Sigmoid colon (tissue), 7 donors: ENCODE measurements around the gene RDH5. TPM values are rescaled to one million over a fixed set of nuclear protein-coding genes. Genes with fewer than 3 reads are reported as not detected.

Experiments used
- DNase-seq: peaks from one replicate; pipeline ENCODE4 v3.0.0-alpha.2; 2019
- H3K27ac ChIP-seq, 4 donors: fragments of 200-600 bp; sonication (generic); one replicate each; pipeline ENCODE4 v1.5.1; 2016 to 2019; ENCODE audit warnings: mild to moderate bottlenecking in 1 of 4
- H3K27me3 ChIP-seq, 3 donors: fragments of 200-600 bp; sonication (generic); one replicate each; pipeline ENCODE4 v1.5.1; 2019; ENCODE audit warnings: mild to moderate bottlenecking in 1 of 3
- H3K36me3 ChIP-seq, 4 donors: fragments of 200-600 bp; sonication (generic); one replicate each; pipeline ENCODE4 v1.5.1; 2016 to 2019
- H3K4me1 ChIP-seq, 4 donors: fragments of 200-600 bp; sonication (generic); one replicate each; pipeline ENCODE4 v1.5.1; 2017 to 2019
- H3K4me3 ChIP-seq, 4 donors: fragments of 200-600 bp; sonication (generic); one replicate each; pipeline ENCODE4 v1.5.1; 2017 to 2019; ENCODE audit warnings: mild to moderate bottlenecking in 2 of 4, moderate library complexity in 1 of 4
- H3K9me3 ChIP-seq, 4 donors: fragments of 200-600 bp in 3 of 4; sonication (generic) in 3 of 4; one replicate each; pipeline versions ENCODE4 v1.5.1 to v1.6.1; 2013 to 2019
- EP300 ChIP-seq, 4 donors: sonication (generic); formaldehyde crosslinking; IDR thresholded peaks; one replicate each; pipeline ENCODE4 v1.6.1; 2017; ENCODE audit warnings: antibody characterized with exemption in 4 of 4
- POLR2A ChIP-seq, 2 donors: fragments of 450-650 bp; IDR thresholded peaks; one replicate each; pipeline ENCODE4 v1.6.1; 2016; ENCODE audit warnings: antibody characterized with exemption in 2 of 2, mild to moderate bottlenecking in 2 of 2, moderate library complexity in 2 of 2
- POLR2AphosphoS5 ChIP-seq, 4 donors: sonication (generic); formaldehyde crosslinking; IDR thresholded peaks; one replicate each; pipeline ENCODE4 v1.6.1; 2017; ENCODE audit warnings: antibody characterized with exemption in 4 of 4
- WGBS, 2 donors: extraction: QIAGEN DNeasy Blood & Tissue Kit; methylation state at CpG; one replicate each; pipeline ENCODE4 v1.1.7; 2013; 5-methylcytosine and 5-hydroxymethylcytosine counted together
- intact Hi-C: fragments of 100-400 bp; cut with DNase I; formaldehyde crosslinking; loops from one replicate; pipeline ENCODE4 v1.15.1; 2023
- polyA plus RNA-seq, 3 donors: library from polyadenylated mRNA; stranded (reverse); fragments of 200-250 nt; gene quantifications; one replicate each; pipeline ENCODE4 v1.2.3, GENCODE V29; 2013
- total RNA-seq, 4 donors: library from RNA; depleted of rRNA; stranded (reverse); fragments of >200 nt; gene quantifications; one replicate each; pipeline ENCODE4 v1.1.0, GENCODE V29; 2016
- TF ChIP-seq, protein P1 (sequence below), 4 experiments: fragments of 450-650 bp in 3 of 4; fragments of 200-600 bp in 1 of 4; IDR thresholded peaks; one replicate each; pipeline ENCODE4 v1.5.1; 2016 to 2019; ENCODE audit warnings: antibody characterized with exemption in 4 of 4, mild to moderate bottlenecking in 3 of 4, moderate library complexity in 2 of 4
- donor health status: healthy with polysubstance abuse.
- donor health status: Bipolar disorder and iron deficiency.
- donor health status: healthy.

Gene RDH5
- total and polyA plus RNA-seq, 7 donors, result 8.4 to 37.5 (median 30.7) TPM

- H3K9me3 ChIP-seq, result no peaks in the 10 kb centered on the region
- TF ChIP-seq POLR2AphosphoS5 (IDR thresholded peaks at IDR 0.05) (peak in 2 of 4 donors; percentile 26 to 30), EP300 (IDR thresholded peaks at IDR 0.05) (no peak), POLR2A (IDR thresholded peaks at IDR 0.05) (no peak)
- TF ChIP-seq, protein P1, sequence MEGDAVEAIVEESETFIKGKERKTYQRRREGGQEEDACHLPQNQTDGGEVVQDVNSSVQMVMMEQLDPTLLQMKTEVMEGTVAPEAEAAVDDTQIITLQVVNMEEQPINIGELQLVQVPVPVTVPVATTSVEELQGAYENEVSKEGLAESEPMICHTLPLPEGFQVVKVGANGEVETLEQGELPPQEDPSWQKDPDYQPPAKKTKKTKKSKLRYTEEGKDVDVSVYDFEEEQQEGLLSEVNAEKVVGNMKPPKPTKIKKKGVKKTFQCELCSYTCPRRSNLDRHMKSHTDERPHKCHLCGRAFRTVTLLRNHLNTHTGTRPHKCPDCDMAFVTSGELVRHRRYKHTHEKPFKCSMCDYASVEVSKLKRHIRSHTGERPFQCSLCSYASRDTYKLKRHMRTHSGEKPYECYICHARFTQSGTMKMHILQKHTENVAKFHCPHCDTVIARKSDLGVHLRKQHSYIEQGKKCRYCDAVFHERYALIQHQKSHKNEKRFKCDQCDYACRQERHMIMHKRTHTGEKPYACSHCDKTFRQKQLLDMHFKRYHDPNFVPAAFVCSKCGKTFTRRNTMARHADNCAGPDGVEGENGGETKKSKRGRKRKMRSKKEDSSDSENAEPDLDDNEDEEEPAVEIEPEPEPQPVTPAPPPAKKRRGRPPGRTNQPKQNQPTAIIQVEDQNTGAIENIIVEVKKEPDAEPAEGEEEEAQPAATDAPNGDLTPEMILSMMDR (IDR thresholded peaks at IDR 0.05), result no peak
- H3K4me3 ChIP-seq, result no peak overlapping the region
- no peaks in the 10 kb centered on the region for H3K27me3 ChIP-seq
- peaks cover 10 to 48% (median 19%) of the 10 kb centered on the region in 4 donors for H3K36me3 ChIP-seq
- intact Hi-C loops, result no loop called here
- 95 to 97% methylated on average over 20 of the region's 20 CpGs for WGBS, 2 donors
- DNase-seq, result peak; percentile 57
- peaks cover 0 to 15% (median 11%) of the 10 kb centered on the region in 4 donors for H3K4me1 ChIP-seq
- H3K27ac ChIP-seq, result no peak overlapping the region
These were observed 35.3 kb upstream of the RDH5 start for GRCh38 chr12:55684761-55685370.

DNA sequence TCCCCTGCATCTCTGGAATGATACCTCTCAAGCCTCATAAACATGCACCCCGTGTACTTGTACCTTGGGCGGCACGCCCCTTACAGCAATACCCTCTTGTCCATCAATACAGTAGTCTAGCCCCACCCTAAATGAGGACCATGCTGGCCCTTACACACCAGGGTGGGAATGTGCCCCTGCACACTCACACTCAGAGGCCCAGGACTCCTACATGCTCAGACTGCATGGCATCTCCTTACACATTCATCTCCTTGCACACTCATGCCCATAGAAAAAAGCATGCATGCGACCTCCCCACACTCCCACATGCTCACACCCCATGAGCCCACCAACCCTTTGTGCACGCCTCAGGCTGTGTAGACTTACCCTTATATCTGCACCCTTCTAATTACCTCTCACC lies 34.5 kb upstream of the RDH5 start:
- Histone ChIP-seq H3K36me3 (peaks cover 10 to 48% (median 19%) of the 10 kb centered on the region in 4 donors), H3K4me3 (no peak overlapping the region), H3K9me3 (no peaks in the 10 kb centered on the region), H3K27ac (no peak overlapping the region), H3K27me3 (no peaks in the 10 kb centered on the region), H3K4me1 (peaks cover 0 to 15% (median 11%) of the 10 kb centered on the region in 4 donors)
- TF ChIP-seq POLR2AphosphoS5 (IDR thresholded peaks at IDR 0.05) (peak in 1 of 4 donors; percentile 6), POLR2A (IDR thresholded peaks at IDR 0.05) (no peak)
- 83 to 93% methylated on average over 5 of the region's 5 CpGs for WGBS, 2 donors
- intact Hi-C loops, result no loop called here
- peak; percentile 34 for DNase-seq

GRCh38 chr12:55686366-55687010 lies 33.7 kb upstream of the RDH5 start:
- Histone ChIP-seq H3K36me3 (peaks cover 10 to 54% (median 21%) of the 10 kb centered on the region in 4 donors), H3K4me1 (peaks cover 0 to 8% (median 7%) of the 10 kb centered on the region in 4 donors), H3K4me3 (no peak overlapping the region), H3K27me3 (no peaks in the 10 kb centered on the region), H3K27ac (no peak overlapping the region), H3K9me3 (no peaks in the 10 kb centered on the region)
- 92 to 93% methylated on average over 9 of the region's 9 CpGs for WGBS, 2 donors
- intact Hi-C loops, result no loop called here
- TF ChIP-seq POLR2AphosphoS5 (IDR thresholded peaks at IDR 0.05), result no peak
- no peak for TF ChIP-seq POLR2A (IDR thresholded peaks at IDR 0.05)
- TF ChIP-seq, protein P1 (IDR thresholded peaks at IDR 0.05), result no peak
- no peak for TF ChIP-seq EP300 (IDR thresholded peaks at IDR 0.05)
- DNase-seq, result peak; percentile 59

GRCh38 chr12:55687746-55688145 lies 32.4 kb upstream of the RDH5 start:
- Histone ChIP-seq H3K4me1 (no peaks in the 10 kb centered on the region), H3K27me3 (no peaks in the 10 kb centered on the region), H3K27ac (peak overlapping the region in 1 of 4 donors; percentile 5), H3K4me3 (no peak overlapping the region), H3K36me3 (peaks cover 19 to 67% (median 30%) of the 10 kb centered on the region in 4 donors), H3K9me3 (no peaks in the 10 kb centered on the region)
- peak; percentile 43 for DNase-seq
- intact Hi-C loops, result no loop called here
- TF ChIP-seq, protein P1 (IDR thresholded peaks at IDR 0.05), result no peak
- TF ChIP-seq POLR2A (IDR thresholded peaks at IDR 0.05) (no peak), POLR2AphosphoS5 (IDR thresholded peaks at IDR 0.05) (no peak)
